Measurements from ENCODE around the gene NRN1L.
"Not testable (repeated sequence)": the region's sequence is repeated elsewhere in the genome, so short reads cannot be mapped to it uniquely, and the experiment has no call there.

The NRN1L gene

DNA sequence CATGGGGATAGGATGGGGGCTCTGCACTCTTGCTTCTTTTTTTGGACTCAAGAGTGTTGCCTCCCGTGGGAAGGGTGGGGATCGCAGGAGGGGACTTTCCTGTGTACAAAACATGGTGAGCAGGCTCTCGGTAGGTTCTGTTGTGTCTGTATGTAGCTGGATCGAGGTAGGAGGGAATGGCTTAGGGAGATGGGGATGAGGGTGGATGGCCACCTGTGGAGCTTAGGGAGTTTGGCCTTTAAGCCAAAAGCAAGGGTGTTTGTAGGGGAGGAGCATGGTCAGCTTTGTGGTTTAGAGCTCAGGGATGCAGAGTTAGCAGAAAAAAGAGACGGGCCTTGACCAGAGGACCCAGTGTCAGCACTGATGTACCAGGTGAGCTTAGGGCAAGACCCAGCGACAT, 22.8 kb upstream of the NRN1L start:
- no peak for DNase-seq

DNA sequence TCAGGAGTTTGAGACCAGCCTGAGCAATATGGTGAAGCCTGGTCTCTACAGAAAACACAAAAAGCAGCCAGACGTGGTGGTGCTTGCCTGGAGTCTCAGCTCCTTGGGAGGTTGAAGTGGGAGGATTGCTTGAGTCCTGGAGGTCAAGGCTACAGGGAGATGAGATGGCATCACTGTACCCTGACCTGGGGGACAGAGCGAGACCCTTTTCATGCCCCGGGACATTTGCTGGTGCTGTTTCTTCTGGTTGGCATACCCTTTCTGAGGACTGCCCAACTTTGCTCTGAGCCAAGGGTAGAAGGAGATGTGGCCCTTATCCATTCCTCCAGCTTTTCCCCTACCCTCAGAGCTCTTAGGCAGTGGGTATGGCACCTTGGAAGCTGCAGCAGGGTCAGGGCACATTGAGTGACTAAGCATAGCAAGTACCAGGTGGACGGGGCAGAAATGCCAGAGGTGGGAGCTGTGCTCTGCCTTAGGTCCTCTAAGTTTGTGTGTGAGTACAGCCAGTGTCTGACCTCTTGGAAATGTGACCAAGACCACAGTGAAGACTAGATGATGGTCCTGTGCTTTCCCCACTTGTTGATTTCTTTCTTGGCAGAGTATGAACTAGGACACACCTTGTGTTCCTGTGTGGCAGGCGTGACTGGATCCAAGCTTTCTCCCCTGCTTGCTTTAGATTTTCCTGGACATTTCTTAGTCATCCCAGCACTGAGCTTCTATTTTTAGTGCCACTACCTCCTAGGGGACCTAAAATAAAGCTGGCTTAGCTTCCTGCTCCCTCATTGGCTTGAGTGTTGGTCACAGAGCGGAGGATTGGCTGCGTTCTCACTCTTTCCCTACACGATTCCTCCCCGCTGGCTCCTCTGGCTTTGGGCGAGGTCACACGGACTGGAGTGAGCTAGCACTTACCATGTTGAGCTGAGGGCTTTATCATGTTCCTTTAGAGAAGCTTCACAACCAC, 21.8 kb upstream of the NRN1L start:
- DNase-seq, result no peak

DNA sequence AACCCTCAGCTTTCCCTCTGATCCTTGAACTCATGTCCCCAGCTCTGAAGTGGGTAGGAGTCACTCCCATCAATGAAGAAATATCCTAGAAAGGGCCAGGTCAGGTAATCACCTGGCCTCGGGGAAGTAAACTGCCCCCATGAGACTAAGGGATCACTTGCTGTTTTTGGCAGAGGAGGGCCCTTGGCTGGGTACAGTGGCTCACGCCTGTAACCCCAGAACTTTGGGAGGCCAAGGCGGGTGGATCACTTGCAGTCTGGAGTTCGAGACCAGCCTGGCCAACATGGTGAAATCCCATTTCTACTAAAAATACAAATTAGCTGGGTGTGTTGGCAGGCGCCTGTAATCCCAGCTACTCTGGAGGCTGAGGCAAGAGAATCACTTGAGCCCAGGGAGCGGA, 20.6 kb upstream of the NRN1L start:
- not testable (repeated sequence) for DNase-seq

DNA sequence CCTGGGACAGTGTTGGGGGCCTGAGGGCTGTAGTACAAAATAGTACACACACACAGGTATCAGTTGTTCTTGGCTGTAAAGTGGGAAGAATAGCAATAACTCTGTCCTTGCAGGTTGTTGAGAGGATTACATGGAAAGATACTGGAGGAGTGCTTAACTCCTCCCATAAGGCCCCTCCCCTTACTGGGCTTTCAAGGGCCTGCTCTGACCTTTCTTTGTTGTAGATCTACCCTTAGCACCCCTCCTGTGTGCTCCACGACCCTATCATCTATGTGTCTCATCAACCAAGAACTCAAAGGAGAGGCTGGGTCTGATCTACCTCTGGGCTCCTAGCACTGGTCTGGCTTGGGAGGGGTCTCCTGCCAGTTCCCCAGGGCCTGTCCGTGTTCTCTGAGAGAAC, 20.1 kb upstream of the NRN1L start:
- DNase-seq, result no peak

DNA sequence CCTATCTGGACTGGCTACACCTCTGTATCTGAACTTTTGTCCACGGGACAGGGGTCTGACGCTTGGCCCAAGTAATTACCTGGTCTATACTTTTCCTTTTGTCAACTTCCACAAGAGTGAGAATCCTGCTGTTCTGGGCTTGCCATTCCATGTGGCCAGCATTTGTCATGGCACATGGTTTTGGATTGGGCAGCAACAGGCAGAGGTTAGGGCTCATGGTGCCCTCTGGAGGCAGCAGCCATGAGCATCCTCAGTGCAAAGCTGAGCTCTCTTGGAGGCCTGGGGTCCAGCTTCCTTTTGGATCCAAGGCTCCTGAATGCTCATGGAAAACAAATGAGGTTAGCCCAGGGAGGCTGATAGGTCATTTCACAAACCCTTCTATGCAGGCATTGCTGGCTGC, 19.4 kb upstream of the NRN1L start:
- DNase-seq, result peak; percentile 66 to 73 (median 68)

DNA sequence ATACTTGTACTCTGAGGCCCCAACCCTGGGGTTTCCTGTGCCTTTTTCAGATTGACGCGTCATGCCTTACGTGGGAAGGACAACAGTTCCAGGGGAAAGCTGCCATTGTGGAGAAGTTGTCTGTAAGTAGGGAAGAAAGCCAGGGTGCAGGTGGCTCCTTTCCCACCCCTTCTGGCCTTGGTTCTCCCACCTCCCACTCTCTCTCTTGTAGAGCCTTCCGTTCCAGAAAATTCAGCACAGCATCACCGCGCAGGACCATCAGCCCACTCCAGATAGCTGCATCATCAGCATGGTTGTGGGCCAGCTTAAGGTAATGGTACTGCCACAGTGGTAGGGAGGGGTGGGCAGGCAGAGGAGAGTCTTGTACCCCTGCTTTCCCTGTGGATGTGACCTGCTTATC, 16.4 kb upstream of the NRN1L start:
- no peak for DNase-seq

DNA sequence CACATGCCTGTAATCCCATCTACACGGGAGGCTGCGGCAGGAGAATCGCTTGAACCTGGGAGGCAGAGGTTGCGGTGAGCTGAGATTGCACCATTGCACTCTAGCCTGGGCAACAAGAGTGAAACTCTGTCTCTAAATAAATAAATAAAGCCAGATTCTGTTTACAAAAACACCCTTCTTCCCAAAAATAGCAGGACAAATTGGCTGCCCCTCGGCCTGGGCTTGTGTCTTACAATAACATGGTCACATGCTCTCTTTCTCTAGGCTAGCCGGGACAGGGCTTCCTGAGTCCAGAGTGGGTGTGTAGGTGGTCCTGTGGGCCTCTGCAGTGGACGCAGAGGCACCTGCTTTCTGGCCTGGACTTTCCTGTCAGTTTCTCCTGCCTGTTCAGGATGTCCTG, 15.0 kb upstream of the NRN1L start:
- DNase-seq, result no peak

DNA sequence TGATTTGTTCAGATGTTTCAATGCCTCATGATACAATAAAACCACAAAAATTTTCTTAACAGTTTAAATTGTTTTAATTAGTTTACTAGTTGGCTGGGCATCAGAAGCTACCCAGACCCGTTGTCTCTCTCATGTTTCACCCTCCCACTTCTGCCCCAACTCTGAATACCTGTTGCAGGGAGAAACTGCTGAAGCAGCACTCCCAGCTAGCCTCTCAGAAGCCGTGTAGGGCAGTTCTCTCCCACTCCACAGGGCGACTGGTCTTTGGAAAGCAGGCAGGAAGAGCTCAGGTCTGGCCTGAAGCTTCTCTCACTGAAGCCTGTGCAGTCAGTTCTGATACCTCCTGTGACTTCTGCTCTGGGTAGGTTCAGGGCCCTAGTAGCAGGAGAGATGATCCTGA, 13.4 kb upstream of the NRN1L start:
- no peak for DNase-seq

DNA sequence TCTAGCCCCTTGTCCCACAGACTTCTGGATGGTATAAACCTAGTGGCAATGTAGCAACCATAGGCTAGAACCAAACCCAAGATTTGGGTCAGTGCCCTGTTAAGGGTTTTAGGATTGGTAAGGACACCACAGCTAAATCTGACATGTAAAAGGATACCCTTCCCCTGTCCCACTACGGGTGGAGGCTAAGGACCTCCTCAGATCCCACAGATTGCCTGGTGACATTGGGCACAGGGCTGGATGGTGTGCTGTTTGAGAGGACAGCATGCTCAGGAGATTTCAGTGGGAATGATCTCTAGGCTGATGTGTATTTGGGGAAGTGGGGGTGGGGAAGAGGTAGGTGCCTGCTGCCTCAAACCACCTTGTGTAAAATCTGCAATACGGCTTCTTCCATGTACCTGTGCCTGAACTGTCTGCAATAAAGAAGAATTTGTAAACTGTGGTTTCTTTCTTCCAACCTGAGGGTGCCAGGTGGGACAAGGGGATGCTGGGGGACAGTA, 12.5 kb upstream of the NRN1L start:
- DNase-seq, result no peak

DNA sequence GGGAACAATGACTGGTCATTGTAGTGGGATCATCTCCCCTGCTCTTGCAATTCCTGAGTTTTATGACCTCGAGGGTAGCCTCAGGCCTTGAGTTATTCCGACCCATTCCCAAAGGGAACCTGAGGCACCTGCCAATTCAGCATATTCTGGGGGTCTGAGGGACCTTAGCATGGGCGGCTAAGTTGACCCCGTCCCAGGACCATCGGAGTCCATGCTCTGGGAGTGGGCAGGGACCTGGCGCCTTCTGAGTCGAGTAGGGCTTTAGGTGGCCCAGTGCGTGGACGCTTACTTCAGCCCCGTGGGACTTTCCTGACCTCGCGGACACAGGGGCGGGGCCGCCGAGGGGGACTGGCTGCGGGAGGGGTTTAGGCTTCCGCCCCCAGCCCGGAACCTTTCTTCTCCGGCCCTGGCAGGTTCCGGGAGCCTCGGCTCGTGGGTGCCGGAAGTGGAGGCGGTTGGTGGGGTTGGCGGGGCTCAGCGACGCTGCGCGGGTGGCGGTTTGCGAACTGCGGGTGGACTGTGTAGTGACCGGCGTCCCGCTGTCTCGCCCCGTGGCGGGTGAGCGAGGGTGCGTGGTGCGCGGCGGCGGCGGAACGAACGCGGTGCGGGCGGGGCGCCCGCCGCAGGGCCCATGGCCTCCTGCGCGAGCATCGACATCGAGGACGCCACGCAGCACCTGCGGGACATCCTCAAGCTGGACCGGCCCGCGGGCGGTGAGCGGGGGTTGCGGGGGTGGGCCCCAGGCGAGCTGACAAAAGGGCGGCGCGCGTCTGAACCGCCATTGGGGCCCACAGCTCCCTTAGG, 11.9 kb upstream of the NRN1L start, which contains the start of gene EDC4:
Gene EDC4 (plus strand): TSS at position 422 of the 804 bp plus-strand sequence. CDS start 210 bp downstream, at position 632.
- DNase-seq, result peak; percentile 95 to 98 (median 97)

DNA sequence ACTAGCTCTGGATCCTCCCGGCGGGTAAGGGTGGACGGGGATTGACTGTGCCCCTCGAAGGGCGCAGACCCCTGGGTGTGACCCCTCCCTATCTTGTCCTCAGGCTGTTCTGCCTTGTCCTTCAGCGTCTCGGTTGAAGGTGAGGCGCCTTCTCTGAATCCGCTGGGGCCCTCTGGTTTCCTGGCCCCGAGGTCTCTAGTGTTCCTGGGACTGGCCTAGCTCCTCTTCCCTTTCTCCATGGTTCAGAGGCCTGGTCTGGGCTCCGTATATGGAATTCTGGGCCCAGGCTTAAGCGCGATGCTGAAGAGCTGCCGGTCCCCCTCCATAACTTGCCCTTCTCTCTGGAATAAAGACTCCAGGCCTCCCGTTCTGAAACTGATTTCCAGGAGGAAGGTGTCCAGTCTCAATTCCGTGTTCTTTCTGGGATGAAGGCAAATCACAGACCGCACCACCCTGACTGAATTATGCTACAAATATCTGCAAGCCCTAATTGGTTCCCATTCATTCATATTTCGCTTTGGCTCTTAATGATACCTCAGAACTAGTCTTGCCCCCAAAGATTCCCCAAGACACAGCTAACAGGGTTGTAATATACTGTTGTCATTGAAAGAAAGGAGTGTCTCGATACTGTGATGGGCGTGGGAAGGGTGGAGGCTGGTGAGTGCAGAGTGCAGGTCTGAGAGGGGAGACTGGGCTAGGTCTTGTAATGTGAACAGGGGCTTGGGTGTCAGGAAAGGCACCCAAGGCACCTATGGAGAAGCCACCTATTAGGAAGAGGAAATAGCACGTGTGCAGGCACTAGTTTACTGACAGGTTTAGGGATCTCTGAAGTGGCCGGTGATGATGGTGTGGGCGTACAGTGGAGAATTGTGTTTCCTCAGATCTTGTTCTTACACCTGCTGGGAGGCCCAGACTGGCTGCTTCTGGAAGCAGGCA, 11.0 kb upstream of the NRN1L start:
- peak in 2 of 3 donors; percentile 4 to 18 for DNase-seq

DNA sequence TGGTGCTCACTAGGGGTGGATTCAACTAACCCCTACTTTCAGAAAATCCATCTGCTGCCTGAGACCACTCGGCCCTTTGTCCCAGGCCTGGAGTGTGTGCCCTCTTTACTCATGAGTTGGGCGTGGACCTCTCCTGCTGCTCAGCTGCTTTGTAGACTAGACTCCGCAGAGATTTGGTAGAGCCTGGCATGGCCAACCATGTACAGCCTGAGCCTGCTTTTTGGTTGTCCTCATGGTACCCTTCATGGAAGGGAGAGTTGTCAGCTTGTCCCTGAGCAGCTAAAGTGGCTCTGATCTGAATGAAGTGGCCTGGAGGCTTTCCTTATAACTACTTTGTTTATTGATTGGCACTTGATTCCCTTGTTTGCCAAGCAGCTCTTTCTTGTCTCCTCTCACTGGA, 10.3 kb upstream of the NRN1L start:
- DNase-seq, result no peak

DNA sequence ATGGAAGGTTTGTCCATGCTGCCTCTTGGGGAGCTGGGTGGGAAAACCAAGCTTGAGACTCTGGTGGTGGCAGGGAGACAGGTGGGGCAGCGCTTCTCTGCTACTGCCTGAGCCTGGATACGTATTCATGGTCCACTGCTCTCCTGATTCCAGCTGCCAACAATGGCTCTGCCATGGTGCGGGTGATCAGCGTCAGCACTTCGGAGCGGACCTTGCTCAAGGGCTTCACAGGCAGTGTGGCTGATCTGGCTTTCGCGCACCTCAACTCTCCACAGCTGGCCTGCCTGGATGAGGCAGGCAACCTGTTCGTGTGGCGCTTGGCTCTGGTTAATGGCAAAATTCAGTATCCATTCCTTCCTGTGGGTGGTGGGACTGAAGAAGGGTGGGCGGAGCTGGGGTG, 7.6 kb upstream of the NRN1L start:
- no peak for DNase-seq

DNA sequence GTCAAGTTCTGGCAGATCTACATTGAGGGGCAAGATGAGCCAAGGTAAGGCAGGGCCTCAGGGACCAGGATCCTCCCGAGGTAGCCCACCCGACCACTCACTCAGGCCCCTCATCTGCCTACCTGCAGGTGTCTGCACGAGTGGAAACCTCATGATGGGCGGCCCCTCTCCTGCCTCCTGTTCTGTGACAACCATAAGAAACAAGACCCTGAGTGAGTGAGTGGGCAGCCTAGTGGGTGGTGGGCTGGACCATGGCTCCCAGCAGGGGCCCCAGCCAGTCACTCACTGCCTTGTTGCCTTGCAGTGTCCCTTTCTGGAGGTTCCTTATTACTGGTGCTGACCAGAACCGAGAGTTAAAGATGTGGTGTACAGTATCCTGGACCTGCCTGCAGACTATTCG, 6.5 kb upstream of the NRN1L start:
- no peak for DNase-seq

DNA sequence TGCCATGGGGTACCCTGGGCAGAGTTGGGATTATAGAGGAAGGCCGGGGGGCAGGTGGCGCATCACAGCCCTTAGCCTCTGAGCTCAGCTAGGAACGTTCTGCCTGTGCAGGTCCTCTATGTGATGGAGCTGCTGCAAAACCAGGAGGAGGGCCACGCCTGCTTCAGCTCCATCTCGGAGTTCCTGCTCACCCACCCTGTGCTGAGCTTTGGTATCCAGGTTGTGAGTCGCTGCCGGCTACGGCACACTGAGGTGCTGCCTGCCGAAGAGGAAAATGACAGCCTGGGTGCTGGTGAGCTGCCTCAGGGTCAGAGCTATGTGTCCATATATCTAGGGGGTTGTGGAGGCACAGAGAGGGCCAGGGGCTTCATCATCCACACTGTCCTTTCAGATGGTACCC, 5.8 kb upstream of the NRN1L start:
- no peak for DNase-seq

DNA sequence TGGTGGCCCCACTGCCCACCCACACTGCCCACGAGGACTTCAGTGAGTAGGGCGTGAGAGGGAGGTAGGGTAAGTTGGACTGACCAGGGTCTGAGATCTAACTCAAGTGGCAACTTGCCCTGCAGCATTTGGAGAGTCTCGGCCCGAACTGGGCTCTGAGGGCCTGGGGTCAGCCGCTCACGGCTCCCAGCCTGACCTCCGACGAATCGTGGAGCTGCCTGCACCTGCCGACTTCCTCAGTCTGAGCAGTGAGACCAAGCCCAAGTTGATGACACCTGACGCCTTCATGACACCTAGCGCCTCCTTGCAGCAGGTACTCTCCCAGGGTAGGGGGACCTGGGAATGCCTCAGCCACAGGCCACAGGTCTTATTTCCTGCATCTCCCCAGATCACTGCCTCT, 5.2 kb upstream of the NRN1L start:
- no peak for DNase-seq

DNA sequence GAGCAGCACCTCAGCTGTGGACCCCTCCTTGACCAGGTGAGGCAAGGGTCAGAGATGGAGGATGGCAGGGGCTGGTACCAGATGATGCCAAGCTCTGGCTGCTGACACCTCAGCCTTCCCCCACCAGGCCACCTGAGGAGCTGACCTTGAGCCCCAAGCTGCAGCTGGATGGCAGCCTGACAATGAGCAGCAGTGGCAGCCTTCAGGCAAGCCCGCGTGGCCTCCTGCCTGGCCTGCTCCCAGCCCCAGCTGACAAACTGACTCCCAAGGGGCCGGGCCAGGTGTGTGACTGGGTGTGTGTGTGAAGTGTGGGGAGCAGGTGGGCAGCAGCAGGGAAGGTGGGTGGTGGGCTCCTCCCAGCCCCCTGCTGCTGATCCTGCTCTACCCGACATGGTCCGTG, 4.7 kb upstream of the NRN1L start:
- DNase-seq, result no peak

DNA sequence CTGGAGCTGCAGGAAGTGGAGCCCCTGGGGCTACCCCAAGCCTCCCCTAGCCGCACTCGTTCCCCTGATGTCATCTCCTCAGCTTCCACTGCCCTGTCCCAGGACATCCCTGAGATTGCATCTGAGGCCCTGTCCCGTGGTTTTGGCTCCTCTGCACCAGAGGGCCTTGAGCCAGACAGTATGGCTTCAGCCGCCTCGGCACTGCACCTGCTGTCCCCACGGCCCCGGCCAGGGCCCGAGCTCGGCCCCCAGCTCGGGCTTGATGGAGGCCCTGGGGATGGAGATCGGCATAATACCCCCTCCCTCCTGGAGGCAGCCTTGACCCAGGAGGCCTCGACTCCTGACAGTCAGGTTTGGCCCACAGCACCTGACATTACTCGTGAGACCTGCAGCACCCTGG, 4.1 kb upstream of the NRN1L start:
- no peak for DNase-seq

DNA sequence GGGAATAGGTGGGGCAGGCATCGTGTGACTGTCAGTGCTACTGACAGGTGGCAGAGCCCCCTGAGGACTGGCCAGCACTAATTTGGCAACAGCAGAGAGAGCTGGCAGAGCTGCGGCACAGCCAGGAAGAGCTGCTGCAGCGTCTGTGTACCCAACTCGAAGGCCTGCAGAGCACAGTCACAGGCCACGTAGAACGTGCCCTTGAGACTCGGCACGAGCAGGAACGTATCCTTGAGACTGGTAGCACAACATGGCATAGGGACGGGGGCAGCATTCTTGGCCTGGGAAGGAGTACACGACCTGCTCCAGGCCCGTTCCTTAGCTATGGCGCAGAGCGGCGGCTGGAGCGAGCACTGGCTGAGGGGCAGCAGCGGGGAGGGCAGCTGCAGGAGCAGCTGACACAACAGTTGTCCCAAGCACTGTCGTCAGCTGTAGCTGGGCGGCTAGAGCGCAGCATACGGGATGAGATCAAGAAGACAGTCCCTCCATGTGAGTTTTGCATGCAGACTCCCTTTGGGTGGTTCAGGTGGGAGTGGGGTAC, 3.0 kb upstream of the NRN1L start:
- no peak for DNase-seq

DNA sequence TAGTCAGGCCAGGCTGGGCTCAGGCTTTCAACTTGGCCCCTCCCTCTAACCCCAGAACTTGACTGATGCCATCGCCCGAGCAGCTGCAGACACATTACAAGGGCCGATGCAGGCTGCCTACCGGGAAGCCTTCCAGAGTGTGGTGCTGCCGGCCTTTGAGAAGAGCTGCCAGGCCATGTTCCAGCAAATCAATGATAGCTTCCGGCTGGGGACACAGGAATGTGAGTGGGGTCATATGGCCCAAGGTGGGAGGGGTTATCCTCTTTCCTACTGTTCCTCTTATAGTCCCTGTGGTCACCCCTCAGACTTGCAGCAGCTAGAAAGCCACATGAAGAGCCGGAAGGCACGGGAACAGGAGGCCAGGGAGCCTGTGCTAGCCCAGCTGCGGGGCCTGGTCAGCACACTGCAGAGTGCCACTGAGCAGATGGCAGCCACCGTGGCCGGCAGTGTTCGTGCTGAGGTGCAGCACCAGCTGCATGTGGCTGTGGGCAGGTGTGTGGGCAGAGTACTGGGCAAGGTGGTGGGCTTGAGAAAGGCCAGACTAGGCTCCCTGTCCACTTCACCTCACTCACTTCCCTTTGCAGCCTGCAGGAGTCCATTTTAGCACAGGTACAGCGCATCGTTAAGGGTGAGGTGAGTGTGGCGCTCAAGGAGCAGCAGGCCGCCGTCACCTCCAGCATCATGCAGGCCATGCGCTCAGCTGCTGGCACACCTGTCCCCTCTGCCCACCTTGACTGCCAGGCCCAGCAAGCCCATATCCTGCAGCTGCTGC, 2.1 kb upstream of the NRN1L start:
- no peak for DNase-seq

DNA sequence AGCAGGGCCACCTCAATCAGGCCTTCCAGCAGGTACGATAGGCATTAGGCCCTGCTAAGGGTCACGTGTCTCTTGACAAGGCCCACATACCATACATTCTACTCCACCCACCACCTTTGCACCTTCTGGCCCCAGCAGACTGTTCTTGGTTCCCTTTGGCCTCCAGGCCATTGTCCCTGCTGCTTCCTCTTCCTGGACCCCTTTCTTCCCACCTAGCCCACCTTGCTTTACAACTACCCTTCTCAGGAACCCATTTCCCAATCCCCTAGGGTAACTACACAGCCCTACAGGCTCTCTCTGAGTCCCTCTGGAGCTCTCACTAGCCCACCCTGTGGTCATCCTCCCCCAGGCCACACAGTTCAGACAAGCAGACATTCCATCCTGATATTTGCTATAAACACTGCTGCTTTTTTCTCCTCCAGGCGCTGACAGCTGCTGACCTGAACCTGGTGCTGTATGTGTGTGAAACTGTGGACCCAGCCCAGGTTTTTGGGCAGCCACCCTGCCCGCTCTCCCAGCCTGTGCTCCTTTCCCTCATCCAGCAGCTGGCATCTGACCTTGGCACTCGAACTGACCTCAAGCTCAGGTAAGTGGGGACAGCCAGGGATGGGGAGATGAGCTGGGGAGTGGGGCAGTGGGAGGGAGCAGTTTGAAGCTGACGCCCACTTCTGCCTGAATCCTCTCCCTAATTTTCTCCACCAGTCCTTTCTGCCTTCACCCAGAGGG, 1.4 kb upstream of the NRN1L start:
- no peak for DNase-seq

All from suppressor macrophage treated with lipopolysaccharide for 1 hour (primary cell).